Keratinocyte (primary cell): ENCODE measurements around the gene CNIH2. TPM values are rescaled to one million over a fixed set of nuclear protein-coding genes. Genes with fewer than 3 reads are reported as not detected.

Source experiments
- DNase-seq: peaks from one replicate; pipeline ENCODE4 v3.0.0-alpha.2; 2011; ENCODE audit warnings: low read depth, missing footprints, low spot score
- FAIRE-seq: peaks from 2 replicates; lab custom pipeline; 2011; peaks lifted over from hg19 to GRCh38; lab: Jason Lieb, UNC
- H2AFZ ChIP-seq: 2 replicates; pipeline ENCODE4 v1.6.0; 2012; ENCODE audit warnings: low read length, control low read depth, inconsistent platforms; ENCODE audit not compliant: control insufficient read depth
- H3K27ac ChIP-seq: 2 replicates; pipeline ENCODE4 v1.5.1; 2011; ENCODE audit warnings: low read length; ENCODE audit not compliant: control insufficient read depth, insufficient read depth
- H3K27me3 ChIP-seq: 3 replicates; pipeline ENCODE4 v1.6.0; 2011; ENCODE audit warnings: low read length; ENCODE audit not compliant: control insufficient read depth, insufficient read depth; ENCODE audit errors: extremely low read depth
- H3K36me3 ChIP-seq, 2 experiments: 2 replicates in 1 of 2; 3 replicates in 1 of 2; pipeline ENCODE4 v1.5.1; 2011; ENCODE audit warnings: low read length in 2 of 2, mild to moderate bottlenecking in 1 of 2; ENCODE audit not compliant: control insufficient read depth in 2 of 2, insufficient read depth in 2 of 2; ENCODE audit errors: extremely low read depth in 1 of 2
- H3K4me1 ChIP-seq: 3 replicates; pipeline ENCODE4 v1.5.1; 2011; ENCODE audit warnings: low read length; ENCODE audit not compliant: control insufficient read depth, insufficient read depth; ENCODE audit errors: extremely low read depth
- H3K4me2 ChIP-seq: 3 replicates; pipeline ENCODE4 v1.6.0; 2011; ENCODE audit warnings: low read depth, low read length; ENCODE audit not compliant: control insufficient read depth, insufficient read depth; ENCODE audit errors: extremely low read depth
- H3K4me3 ChIP-seq, 3 experiments: fragments of 200-600 bp in 1 of 3; sonication (generic) in 1 of 3; 2 replicates in 2 of 3; 3 replicates in 1 of 3; pipeline ENCODE4 v1.5.1; 2011 to 2016; ENCODE audit warnings: low read length in 3 of 3, mild to moderate bottlenecking in 3 of 3, control low read depth in 2 of 3, inconsistent platforms in 1 of 3, low read depth in 1 of 3, mixed read lengths in 1 of 3, mixed run types in 1 of 3, moderate library complexity in 1 of 3; ENCODE audit not compliant: control insufficient read depth in 2 of 3, insufficient read depth in 2 of 3; ENCODE audit errors: extremely low read depth in 1 of 3
- H3K79me2 ChIP-seq: 2 replicates; pipeline ENCODE4 v1.6.0; 2012; ENCODE audit warnings: low read length; ENCODE audit not compliant: control insufficient read depth, insufficient read depth
- H3K9ac ChIP-seq: 3 replicates; pipeline ENCODE4 v1.6.0; 2011; ENCODE audit warnings: low read length; ENCODE audit not compliant: control insufficient read depth, insufficient read depth; ENCODE audit errors: extremely low read depth
- H3K9me1 ChIP-seq: 3 replicates; pipeline ENCODE4 v1.6.0; 2011; ENCODE audit warnings: low read length; ENCODE audit not compliant: control insufficient read depth, insufficient read depth; ENCODE audit errors: extremely low read depth
- H3K9me3 ChIP-seq: 2 replicates; pipeline ENCODE4 v1.5.1; 2012; ENCODE audit warnings: low read depth, low read length; ENCODE audit not compliant: control insufficient read depth
- H4K20me1 ChIP-seq: 3 replicates; pipeline ENCODE4 v1.6.0; 2011; ENCODE audit warnings: low read length; ENCODE audit not compliant: control insufficient read depth, insufficient read depth; ENCODE audit errors: extremely low read depth
- EZH2 ChIP-seq: IDR thresholded peaks from one replicate; pipeline ENCODE4 v1.6.1; 2012; ENCODE audit warnings: inconsistent platforms, mild to moderate bottlenecking, low read length, moderate library complexity
- dilution Hi-C: fragments of 300-500 bp; cut with MboI; formaldehyde crosslinking; loops from one replicate; pipeline ENCODE4 v1.7.0; 2020; ENCODE audit warnings: low sequenced_read_pairs; ENCODE audit not compliant: extremely low pct_ligation_motif_present
- polyA plus RNA-seq, 5 experiments: library from polyadenylated mRNA; depleted of rRNA in 3 of 5; stranded (reverse) in 3 of 5; stranded (forward) in 1 of 5; unstranded in 1 of 5; fragments of >200 nt; gene quantifications; 1 replicate in 1 of 5; 2 replicates in 3 of 5; 3 replicates in 1 of 5; pipeline versions ENCODE4 v1.2.1 to v1.2.3, GENCODE V29; 2011 to 2012; ENCODE audit warnings: missing spikeins in 2 of 5, low read depth in 1 of 5, low replicate concordance in 1 of 5
- TF ChIP-seq, protein P1 (sequence below), 3 experiments: IDR thresholded peaks in 1 of 3; conservative IDR thresholded peaks in 1 of 3; optimal IDR thresholded peaks in 1 of 3; 2 replicates in 2 of 3; 3 replicates in 1 of 3; pipeline versions ENCODE3 to v1.5.1; 2011; ENCODE audit warnings: low read length in 3 of 3, mild to moderate bottlenecking in 3 of 3, moderate library complexity in 2 of 3, control low read depth in 1 of 3, inconsistent platforms in 1 of 3; ENCODE audit not compliant: insufficient read depth in 2 of 3; ENCODE audit errors: extremely low read depth in 1 of 3

Gene CNIH2
- polyA plus RNA-seq, 1 donor (not counting 4 experiments of a cell fraction or from before 2014, with no cell fraction given) = 0.17 TPM

- peaks cover 29% of the 10 kb centered on the region for H3K27me3 ChIP-seq
- H3K36me3 ChIP-seq = peaks cover 1 to 4% of the 10 kb centered on the region in 2 experiments
- H3K79me2 ChIP-seq = peaks cover 18% of the 10 kb centered on the region
- no peaks in the 10 kb centered on the region for H3K9me3 ChIP-seq
- TF ChIP-seq EZH2 = peak; percentile 17
- TF ChIP-seq, protein P1, sequence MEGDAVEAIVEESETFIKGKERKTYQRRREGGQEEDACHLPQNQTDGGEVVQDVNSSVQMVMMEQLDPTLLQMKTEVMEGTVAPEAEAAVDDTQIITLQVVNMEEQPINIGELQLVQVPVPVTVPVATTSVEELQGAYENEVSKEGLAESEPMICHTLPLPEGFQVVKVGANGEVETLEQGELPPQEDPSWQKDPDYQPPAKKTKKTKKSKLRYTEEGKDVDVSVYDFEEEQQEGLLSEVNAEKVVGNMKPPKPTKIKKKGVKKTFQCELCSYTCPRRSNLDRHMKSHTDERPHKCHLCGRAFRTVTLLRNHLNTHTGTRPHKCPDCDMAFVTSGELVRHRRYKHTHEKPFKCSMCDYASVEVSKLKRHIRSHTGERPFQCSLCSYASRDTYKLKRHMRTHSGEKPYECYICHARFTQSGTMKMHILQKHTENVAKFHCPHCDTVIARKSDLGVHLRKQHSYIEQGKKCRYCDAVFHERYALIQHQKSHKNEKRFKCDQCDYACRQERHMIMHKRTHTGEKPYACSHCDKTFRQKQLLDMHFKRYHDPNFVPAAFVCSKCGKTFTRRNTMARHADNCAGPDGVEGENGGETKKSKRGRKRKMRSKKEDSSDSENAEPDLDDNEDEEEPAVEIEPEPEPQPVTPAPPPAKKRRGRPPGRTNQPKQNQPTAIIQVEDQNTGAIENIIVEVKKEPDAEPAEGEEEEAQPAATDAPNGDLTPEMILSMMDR (optimal IDR thresholded peaks at IDR 0.05 in 1 of 3, IDR thresholded peaks at IDR 0.05 in 1 of 3, conservative IDR thresholded peaks at IDR 0.05 in 1 of 3; ENCODE audit: extremely low read depth in 1 of 3, insufficient read depth in 2 of 3, low read length in 3 of 3) = no peak
- dilution Hi-C loops = no loop called here
- peak within 1 kb of the TSS; percentile 22 for H2AFZ ChIP-seq
- H3K4me2 ChIP-seq = peak within 1 kb of the TSS; percentile 60
- no peaks in the 10 kb centered on the region for H3K9me1 ChIP-seq
- peaks cover 16% of the 10 kb centered on the region for H3K4me1 ChIP-seq
- H4K20me1 ChIP-seq = no peaks in the 10 kb centered on the region
- FAIRE-seq (no peak), DNase-seq (no peak)
- H3K27ac ChIP-seq = no peak within 1 kb of the TSS
- H3K9ac ChIP-seq = no peak within 1 kb of the TSS
- peak within 1 kb of the TSS; percentile 25 to 44 (median 43) for H3K4me3 ChIP-seq
These were observed 13.9 kb downstream of the CNIH2 start, which contains the start of gene TMEM151A for GRCh38 chr11:66291706-66292542. Gene TMEM151A (plus strand): TSS chr11:66291894. CDS start chr11:66292014, 120 bp downstream.

- peak; percentile 5 for TF ChIP-seq EZH2
- TF ChIP-seq, protein P1 (optimal IDR thresholded peaks at IDR 0.05 in 1 of 3, IDR thresholded peaks at IDR 0.05 in 1 of 3, conservative IDR thresholded peaks at IDR 0.05 in 1 of 3; ENCODE audit: extremely low read depth in 1 of 3, insufficient read depth in 2 of 3, low read length in 3 of 3) = no peak
- Histone ChIP-seq H3K9me1 (no peaks in the 10 kb centered on the region), H2AFZ (no peak overlapping the region), H3K4me3 (no peak overlapping the region), H3K4me2 (no peak overlapping the region), H3K9ac (no peak overlapping the region), H3K27me3 (peaks cover 29% of the 10 kb centered on the region), H3K9me3 (no peaks in the 10 kb centered on the region), H3K79me2 (peaks cover 10% of the 10 kb centered on the region), H3K27ac (no peak overlapping the region), H4K20me1 (no peaks in the 10 kb centered on the region), H3K36me3 (peaks cover under 1 to 1% of the 10 kb centered on the region in 2 experiments), H3K4me1 (peaks cover 13% of the 10 kb centered on the region)
- FAIRE-seq (no peak), DNase-seq (no peak)
- dilution Hi-C loops = no loop called here
These were observed 14.8 kb downstream of the CNIH2 start for GRCh38 chr11:66292543-66293332.
